ENCODE data around the gene WNT10A.
"Not testable (repeated sequence)": the region's sequence is repeated elsewhere in the genome, so short reads cannot be mapped to it uniquely, and the experiment has no call there.

WNT10A gene

GRCh38 chr2:218895326-218895725 lies 14.7 kb downstream of the WNT10A start:
- no peak for DNase-seq

- DNase-seq: no peak
These were observed 15.3 kb downstream of the WNT10A start for GRCh38 chr2:218895759-218896500.

DNA sequence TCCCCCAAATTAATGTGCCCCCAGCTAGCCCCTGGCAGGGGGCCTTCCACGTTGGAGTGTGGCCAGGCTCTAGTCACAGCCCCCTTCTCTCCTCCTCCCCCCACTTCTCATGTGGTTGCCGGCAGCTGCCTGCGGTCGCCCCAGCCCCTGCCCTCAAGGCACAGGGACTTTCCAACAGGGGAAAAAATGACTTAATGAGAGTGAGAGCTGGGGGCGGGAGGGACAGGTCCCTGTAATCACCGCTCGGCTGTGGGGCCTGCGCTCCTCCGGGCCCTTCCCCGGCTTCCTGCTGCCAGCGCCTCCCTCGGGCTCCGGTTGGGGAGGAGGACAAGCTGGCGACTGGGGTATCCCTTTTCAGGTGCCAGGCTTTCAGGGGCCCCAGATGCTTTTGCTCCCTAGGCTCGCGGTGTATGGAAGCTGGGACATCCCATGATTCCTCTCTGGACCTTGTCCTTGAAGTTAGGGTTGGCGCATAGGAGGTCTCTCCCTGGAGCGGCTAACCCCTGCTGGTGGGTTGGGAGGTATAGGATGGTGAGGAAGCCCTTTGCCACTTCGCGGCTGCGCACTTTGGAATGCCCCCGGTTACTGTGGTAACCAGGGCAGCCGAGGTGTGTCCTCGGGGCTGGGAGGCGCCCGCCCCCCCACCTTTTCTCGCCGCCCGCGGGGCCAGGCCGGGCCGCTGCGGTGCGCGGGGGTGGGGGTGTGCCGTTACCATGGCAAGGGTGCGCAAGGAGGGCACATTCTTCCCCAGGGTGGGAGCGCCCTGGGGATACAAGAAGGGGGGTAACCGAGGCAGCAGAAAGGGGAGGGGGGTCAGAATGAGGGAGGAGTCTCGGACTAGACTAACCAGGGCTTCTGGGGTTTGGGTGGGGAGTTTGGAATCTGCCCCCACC lies 16.1 kb downstream of the WNT10A start:
- no peak for DNase-seq

DNA sequence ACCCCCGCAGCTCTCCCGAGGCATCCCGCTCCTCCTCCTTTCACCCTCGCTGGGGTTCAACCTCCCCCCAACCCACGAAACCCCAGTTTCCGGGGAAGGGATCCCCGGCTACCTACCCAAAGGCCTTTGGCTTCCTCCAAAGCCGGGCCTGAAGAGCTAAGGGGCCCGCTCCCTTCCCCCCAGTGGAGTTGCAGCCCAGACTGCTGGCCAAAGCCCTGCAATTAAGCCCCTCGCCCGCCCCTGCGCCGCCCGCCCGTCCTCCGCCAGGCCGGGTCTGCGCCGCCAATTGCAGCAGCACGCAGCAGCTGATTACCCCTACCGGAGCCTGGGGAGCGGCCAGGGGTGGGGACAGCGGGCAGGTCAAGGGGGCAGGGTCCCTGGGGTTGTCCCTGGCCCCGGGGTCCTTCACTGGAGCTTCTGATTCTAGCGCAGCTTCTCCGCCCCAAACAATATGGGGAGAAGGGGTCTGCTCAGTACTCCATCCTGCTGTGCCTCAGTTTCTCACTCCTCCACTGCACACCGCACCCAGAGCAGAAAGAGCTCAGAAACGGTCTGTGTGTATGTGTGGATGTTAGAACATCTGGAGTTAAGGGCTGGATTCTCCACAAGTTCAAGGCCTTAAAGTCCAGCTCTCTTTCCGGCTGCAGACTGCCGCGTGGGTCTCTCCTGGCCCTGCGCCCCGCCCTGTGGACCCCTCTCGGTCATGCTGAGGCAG lies 16.9 kb downstream of the WNT10A start:
- DNase-seq: no peak

- DNase-seq: peak; percentile 40
These were observed 17.6 kb downstream of the WNT10A start for GRCh38 chr2:218898109-218898878.

DNA sequence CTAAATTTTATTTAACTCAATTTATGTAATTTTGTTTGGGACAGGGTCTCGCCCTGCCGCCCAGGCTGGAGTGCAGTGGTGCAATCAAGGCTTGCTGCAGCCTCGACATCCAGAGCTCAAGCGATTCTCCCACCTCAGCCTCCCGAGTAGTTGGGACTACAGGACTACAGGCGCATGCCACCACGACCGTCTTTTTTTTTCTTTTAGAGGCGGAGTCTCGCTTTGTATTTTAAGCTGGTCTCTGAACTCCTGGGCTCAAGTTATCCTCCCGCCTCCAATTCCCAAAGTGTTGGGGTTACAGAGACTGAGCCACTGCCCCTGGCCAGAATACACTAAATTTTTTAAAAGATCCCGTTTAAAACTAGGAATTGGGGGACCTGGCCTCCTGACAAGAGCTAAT lies 18.5 kb downstream of the WNT10A start:
- no peak for DNase-seq

DNA sequence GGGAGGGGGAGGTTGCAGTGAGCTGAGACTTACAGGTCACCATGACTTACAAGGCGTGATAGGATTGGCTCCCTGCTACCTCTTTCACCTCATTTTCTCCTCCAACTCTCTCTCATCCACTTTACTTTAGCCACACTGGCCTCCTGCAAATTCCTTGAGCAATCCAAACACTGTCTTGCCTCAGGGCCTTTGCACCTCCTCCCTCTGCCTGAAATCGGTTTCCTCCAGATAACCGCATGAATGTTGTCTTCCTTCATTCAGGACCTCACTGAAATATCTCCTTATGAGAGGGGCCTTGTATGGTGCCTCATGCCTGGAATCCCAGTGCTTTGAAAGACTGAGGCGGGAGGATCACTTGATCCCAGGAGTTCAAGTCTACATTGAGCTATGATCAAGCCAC lies 21.8 kb downstream of the WNT10A start:
- no peak for DNase-seq

GRCh38 chr2:218904176-218904575 lies 23.5 kb downstream of the WNT10A start:
- DNase-seq: no peak

- peak; percentile 51 for DNase-seq
These were observed 28.3 kb downstream of the WNT10A start for GRCh38 chr2:218908721-218909619.

DNA sequence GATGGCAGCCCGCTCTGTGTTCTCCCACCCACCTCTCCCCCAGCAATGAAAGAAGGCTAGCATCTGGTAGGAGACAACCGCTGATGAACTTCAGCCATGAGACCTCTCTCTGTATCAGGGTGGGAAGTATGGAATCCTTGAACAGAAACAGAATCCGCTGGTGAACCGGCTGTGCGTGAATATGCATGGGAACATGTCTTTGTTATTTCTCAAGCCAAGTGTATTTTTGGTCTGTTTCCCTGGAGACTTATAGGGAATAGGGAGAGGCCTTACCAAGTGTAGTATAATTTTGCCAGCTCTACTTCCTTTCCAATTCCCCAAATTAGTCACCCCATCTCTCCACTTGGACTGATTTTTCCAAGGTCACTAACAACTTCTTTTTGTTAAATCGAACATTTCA lies 30.1 kb downstream of the WNT10A start:
- no peak for DNase-seq

- no peak for DNase-seq
These were observed 39.9 kb downstream of the WNT10A start for GRCh38 chr2:218920504-218920903.

GRCh38 chr2:218924757-218925156 lies 44.1 kb downstream of the WNT10A start:
- no peak for DNase-seq

- no peak for DNase-seq
These were observed 44.8 kb downstream of the WNT10A start for GRCh38 chr2:218925434-218925833.

- no peak for DNase-seq
These were observed 46.8 kb downstream of the WNT10A start for GRCh38 chr2:218927422-218927821.

GRCh38 chr2:218927876-218928275 lies 47.2 kb downstream of the WNT10A start:
- DNase-seq: no peak

DNA sequence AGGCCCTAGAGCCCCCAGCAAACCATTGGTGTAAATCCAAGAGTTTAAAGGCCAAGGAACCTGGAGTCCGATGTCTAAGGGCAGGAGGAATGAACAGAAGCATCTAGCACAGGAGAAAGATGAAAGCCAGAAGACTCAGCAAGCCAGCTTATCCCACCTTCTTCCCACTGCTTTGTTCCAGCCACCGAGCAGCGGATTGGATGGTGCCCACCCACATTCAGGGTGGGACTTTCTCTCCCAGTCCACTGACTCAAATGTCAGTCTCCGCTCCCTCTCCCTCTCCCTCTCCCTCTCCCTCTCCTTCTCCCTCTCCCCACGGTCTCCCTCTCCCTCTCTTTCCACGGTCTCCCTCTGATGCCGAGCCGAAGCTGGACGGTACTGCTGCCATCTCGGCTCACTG lies 49.8 kb downstream of the WNT10A start:
- not testable (repeated sequence) for DNase-seq

GRCh38 chr2:218931751-218932150 lies 51.1 kb downstream of the WNT10A start:
- DNase-seq: not testable (repeated sequence)
